Muscle layer of colon (tissue), 2 donors: ENCODE results near the gene PTPN6.
"Not testable (repeated sequence)": the region's sequence is repeated elsewhere in the genome, so short reads cannot be mapped to it uniquely, and the experiment has no call there.

Experiments used
- H3K27ac ChIP-seq: one replicate; pipeline ENCODE4 v1.7.0; 2013; ENCODE audit warnings: low read depth, mild to moderate bottlenecking, low read length, moderate library complexity
- H3K27me3 ChIP-seq, 2 donors: one replicate each; pipeline ENCODE4 v1.7.0; 2013; ENCODE audit warnings: low read length in 2 of 2, mild to moderate bottlenecking in 2 of 2; ENCODE audit not compliant: insufficient read depth in 2 of 2, control insufficient read depth in 1 of 2
- H3K36me3 ChIP-seq: one replicate; pipeline ENCODE4 v1.7.0; 2013; ENCODE audit warnings: mild to moderate bottlenecking, low read length; ENCODE audit not compliant: insufficient read depth
- H3K4me1 ChIP-seq: one replicate; pipeline ENCODE4 v1.7.0; 2013; ENCODE audit warnings: mild to moderate bottlenecking, low read length; ENCODE audit not compliant: insufficient read depth
- H3K4me3 ChIP-seq, 2 donors: one replicate each; pipeline ENCODE4 v1.7.0; 2013; ENCODE audit warnings: low read length in 2 of 2, low read depth in 1 of 2, mild to moderate bottlenecking in 1 of 2, moderate library complexity in 1 of 2
- H3K9ac ChIP-seq: one replicate; pipeline ENCODE4 v1.7.0; 2013; ENCODE audit warnings: low read length
- H3K9me3 ChIP-seq: one replicate; pipeline ENCODE4 v1.7.0; 2013; ENCODE audit warnings: mild to moderate bottlenecking, low read length
- donor health status: abdominal sarcoma.
- donor health status: Adenocarcinoma of cecum.

The PTPN6 gene

GRCh38 chr12:6950811-6951540 lies at the start of gene PTPN6:
TSS of gene PTPN6 (plus strand) at chr12:6951356. CDS start at chr12:6951513, 157 bp downstream.
- H3K4me1 ChIP-seq, result peaks cover 10% of the 10 kb centered on the region
- H3K27ac ChIP-seq, result no peak within 1 kb of the TSS
- no peaks in the 10 kb centered on the region for H3K27me3 ChIP-seq
- no peak within 1 kb of the TSS for H3K9ac ChIP-seq
- peaks cover 11% of the 10 kb centered on the region for H3K36me3 ChIP-seq
- H3K9me3 ChIP-seq, result no peaks in the 10 kb centered on the region
- no peak within 1 kb of the TSS for H3K4me3 ChIP-seq

- Histone ChIP-seq H3K27ac (no peak overlapping the region), H3K4me1 (peaks cover 17% of the 10 kb centered on the region)
Observed at GRCh38 chr12:6902448-6902847, 48.7 kb upstream of the PTPN6 start.

DNA sequence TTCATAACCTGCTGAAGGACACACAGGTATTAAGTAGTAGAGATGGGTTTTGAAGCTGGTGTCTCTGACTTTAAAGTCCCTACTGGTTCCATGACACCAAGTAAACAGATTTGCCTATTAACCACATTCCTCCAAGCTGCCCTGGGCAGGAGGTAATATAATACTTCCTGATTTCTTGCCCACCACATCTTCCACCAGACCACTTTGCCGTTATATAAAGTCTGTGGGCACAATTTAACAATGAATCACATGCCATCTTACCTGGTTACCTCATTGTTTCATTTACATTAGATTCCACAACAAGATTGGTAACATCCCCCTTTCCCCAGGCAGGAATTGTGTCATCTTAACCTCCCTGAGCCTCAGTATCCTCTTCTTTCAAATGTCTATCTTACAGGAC lies 47.4 kb upstream of the PTPN6 start:
- H3K27me3 ChIP-seq, result no peaks in the 10 kb centered on the region
- peaks cover 4% of the 10 kb centered on the region for H3K36me3 ChIP-seq
- no peaks in the 10 kb centered on the region for H3K9me3 ChIP-seq
- H3K27ac ChIP-seq, result no peak overlapping the region
- no peak overlapping the region for H3K4me3 ChIP-seq
- no peak overlapping the region for H3K9ac ChIP-seq
- H3K4me1 ChIP-seq, result peaks cover 17% of the 10 kb centered on the region

More at GRCh38 chr12:6902448-6902847, 48.7 kb upstream of the PTPN6 start:
- H3K9me3 ChIP-seq, result no peaks in the 10 kb centered on the region
- H3K27me3 ChIP-seq, result no peaks in the 10 kb centered on the region
- no peak overlapping the region for H3K9ac ChIP-seq
- peaks cover 4% of the 10 kb centered on the region for H3K36me3 ChIP-seq
- H3K4me3 ChIP-seq, result no peak overlapping the region

DNA sequence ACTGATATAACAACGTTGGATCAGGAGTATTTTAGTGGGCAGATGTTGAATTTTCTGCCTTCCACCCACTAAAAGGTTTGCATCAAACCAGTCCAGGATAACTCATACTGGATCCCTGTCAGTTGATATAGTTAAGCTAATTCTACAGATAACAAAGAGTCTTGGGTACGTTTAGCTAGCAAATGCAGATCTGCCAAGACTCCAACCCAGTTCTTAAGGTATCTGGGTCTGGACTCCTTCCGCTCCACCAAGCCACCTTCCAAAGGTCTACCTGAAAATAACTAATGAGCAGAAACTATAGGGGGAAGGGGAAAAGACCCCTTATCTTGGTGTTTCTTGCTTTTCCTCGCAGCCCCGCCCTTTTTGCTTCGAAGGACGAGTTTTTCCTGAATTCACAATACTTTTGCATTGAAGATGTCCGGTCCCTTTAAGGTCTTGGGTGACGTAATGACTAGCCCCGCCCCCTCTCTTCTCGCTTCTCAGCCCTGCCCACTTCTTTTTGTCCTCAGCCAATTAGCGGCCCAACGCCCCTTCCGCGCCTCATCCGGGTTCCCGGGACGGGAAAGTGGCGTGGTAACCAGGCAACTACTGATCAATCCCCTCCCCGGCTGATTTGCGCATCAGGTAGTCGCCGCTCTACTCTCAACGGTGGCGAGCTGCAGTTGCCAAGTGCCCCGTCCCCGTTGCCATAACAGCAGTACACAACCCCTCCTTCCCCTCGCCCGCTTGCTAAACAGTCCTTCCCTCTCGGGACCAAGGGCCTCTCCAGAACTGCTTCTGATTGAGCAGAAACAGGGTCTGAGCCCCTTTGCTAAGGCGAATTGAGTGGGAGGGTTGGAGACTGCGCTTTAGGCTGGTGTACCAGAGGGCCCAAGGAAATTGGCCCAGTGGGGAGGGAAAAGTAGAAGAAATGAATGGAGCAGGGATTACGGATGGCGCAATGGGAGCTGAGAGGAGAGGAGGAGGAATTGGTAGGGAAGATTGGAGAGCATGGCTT lies 46.6 kb upstream of the PTPN6 start, which contains the start of gene LRRC23:
Gene LRRC23, plus strand, starts transcription at position 543 of the 997 bp plus-strand sequence. CDS start 812 bp downstream, outside the sequence.
- Histone ChIP-seq H3K27ac (peak within 1 kb of the TSS; percentile 89), H3K36me3 (peaks cover 4% of the 10 kb centered on the region), H3K9ac (peak within 1 kb of the TSS; percentile 90), H3K4me3 (peak within 1 kb of the TSS; percentile 63 to 96), H3K27me3 (no peaks in the 10 kb centered on the region), H3K9me3 (no peaks in the 10 kb centered on the region), H3K4me1 (peaks cover 15% of the 10 kb centered on the region)

DNA sequence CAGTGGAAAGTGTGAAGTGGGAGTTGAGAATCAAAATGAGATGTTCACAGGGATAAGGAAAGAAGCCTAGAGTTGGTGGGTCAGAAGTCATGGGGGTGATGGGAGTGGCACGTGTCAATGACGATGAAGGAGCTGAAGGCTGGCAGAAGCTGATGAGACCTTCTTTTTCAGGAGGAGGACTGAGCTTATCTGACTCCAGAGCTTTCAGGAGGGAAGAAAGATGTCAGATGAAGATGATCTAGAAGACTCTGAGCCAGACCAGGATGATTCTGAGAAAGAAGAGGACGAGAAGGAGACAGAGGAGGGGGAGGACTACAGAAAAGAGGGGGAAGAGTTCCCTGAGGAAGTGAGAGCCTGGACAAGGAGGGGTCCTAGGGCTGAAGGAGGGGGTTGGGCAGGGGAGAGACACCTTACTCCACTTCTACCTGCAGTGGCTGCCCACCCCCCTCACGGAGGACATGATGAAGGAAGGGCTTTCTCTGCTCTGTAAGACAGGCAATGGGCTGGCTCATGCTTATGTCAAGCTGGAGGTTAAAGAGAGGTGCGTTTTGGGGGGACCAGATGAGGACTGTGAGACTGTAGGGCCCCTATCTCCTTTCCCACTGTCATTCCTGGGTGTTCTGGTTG lies 45.6 kb upstream of the PTPN6 start:
- H3K9ac ChIP-seq, result peak overlapping the region; percentile 90
- no peak overlapping the region for H3K27ac ChIP-seq
- peaks cover 4% of the 10 kb centered on the region for H3K36me3 ChIP-seq
- H3K27me3 ChIP-seq, result no peaks in the 10 kb centered on the region
- peak overlapping the region in 1 of 2 donors; percentile 96 for H3K4me3 ChIP-seq
- H3K9me3 ChIP-seq, result no peaks in the 10 kb centered on the region
- peaks cover 13% of the 10 kb centered on the region for H3K4me1 ChIP-seq

DNA sequence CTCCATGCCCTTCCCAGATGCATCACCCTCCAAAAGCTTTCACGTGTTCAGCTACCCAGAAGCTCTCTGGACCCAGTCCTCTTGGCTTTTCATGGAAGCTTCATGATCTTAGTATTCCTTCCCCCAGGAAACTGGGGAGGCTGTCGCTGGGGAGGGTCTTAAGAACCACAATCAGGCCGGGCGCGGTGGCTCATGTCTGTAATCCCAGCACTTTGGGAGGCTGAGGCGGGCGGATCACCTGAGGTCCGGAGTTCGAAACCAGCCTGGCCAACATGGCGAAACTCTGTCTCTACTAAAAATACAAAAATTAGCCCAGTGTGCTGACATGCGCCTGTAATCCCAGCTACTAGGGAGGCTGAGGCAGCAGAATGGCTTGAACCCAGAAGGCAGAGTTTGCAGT lies 43.0 kb upstream of the PTPN6 start:
- not testable (repeated sequence) for H3K36me3 ChIP-seq, H3K27ac ChIP-seq, H3K4me3 ChIP-seq, H3K9ac ChIP-seq, H3K9me3 ChIP-seq, H3K27me3 ChIP-seq
- peaks cover 13% of the 10 kb centered on the region for H3K4me1 ChIP-seq

- no peaks in the 10 kb centered on the region for H3K9me3 ChIP-seq
- peaks cover 12% of the 10 kb centered on the region for H3K4me1 ChIP-seq
- H3K27ac ChIP-seq, result no peak overlapping the region
- no peak overlapping the region for H3K9ac ChIP-seq
- H3K36me3 ChIP-seq, result peaks cover 4% of the 10 kb centered on the region
- no peaks in the 10 kb centered on the region for H3K27me3 ChIP-seq
- no peak overlapping the region for H3K4me3 ChIP-seq
Observed at GRCh38 chr12:6909421-6910145, 41.6 kb upstream of the PTPN6 start.

DNA sequence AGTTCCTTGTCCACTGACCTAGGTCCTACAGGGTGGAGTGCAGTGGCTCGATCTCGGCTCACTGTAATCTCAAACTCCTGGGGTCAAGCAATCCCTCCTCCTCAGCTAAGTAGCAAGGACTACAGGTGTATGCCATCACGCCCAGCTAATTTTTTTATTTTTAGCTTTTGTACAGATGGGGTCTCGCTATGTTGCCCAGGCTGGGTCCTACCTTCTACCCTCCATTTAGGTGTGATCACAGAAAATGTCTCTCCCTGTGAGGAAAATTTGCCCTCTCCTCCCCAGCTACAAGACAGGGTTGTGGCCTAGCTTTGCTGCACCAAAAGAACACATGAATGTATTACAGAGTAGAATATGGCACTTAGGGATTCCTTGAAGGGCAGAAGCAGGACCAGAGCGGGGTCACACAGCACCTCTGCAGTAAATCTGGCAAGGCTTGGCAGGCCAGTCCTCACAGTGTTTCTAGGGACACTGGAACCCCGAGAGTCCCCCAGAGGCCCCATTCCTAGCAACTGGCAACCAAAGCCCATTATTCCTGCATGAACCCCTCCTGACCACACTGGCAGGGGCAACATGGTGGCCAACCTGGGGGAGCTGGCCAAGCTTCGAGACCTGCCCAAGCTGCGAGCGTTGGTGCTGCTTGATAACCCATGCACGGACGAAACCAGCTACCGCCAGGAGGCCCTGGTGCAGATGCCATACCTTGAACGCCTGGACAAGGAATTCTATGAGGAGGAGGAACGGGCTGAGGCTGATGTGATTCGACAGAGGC lies 38.8 kb upstream of the PTPN6 start:
- no peak overlapping the region for H3K4me3 ChIP-seq
- H3K36me3 ChIP-seq, result peaks cover 4% of the 10 kb centered on the region
- H3K27me3 ChIP-seq, result no peaks in the 10 kb centered on the region
- no peak overlapping the region for H3K27ac ChIP-seq
- H3K9ac ChIP-seq, result no peak overlapping the region
- peaks cover 11% of the 10 kb centered on the region for H3K4me1 ChIP-seq
- no peaks in the 10 kb centered on the region for H3K9me3 ChIP-seq

DNA sequence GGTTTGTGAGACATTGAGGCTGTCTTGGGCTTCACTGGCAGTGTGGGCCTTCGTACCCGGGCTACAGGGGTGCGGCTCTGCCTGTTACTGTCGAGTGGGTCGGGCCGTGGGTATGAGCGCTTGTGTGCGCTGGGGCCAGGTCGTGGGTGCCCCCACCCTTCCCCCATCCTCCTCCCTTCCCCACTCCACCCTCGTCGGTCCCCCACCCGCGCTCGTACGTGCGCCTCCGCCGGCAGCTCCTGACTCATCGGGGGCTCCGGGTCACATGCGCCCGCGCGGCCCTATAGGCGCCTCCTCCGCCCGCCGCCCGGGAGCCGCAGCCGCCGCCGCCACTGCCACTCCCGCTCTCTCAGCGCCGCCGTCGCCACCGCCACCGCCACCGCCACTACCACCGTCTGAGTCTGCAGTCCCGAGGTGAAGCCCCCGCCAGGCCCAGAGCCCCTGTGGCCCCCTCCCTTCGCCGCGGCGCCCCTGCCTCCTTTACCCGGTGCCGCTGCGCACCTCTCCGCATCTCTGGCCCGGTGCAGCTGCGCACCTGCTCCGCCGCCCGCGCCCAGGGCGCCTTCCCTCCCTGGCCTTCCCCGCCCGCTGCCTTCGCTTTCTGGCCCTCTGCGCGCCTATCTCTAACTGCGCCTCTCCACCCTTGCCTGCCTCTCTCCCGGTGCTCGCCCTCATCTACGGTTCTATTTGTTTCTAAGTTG lies 36.8 kb upstream of the PTPN6 start, which contains the start of gene ENO2:
Gene ENO2, plus strand, starts transcription at position 335 of the 701 bp plus-strand sequence. CDS start 1,253 bp downstream, outside the sequence.
- Histone ChIP-seq H3K9me3 (no peaks in the 10 kb centered on the region), H3K27ac (peak within 1 kb of the TSS; percentile 87), H3K9ac (peak within 1 kb of the TSS; percentile 81), H3K4me3 (peak within 1 kb of the TSS; percentile 68 to 81), H3K27me3 (no peaks in the 10 kb centered on the region), H3K36me3 (peaks cover 4% of the 10 kb centered on the region), H3K4me1 (peaks cover 11% of the 10 kb centered on the region)
